OCI-LY7 (cell line): Measurements from ENCODE around the gene USHBP1. TPM values are rescaled to one million over a fixed set of nuclear protein-coding genes. Genes with fewer than 3 reads are reported as not detected.
"Not testable (repeated sequence)": the region's sequence is repeated elsewhere in the genome, so short reads cannot be mapped to it uniquely, and the experiment has no call there.

Source experiments
- BruUV-seq: library from RNA; stranded (reverse); fragments of 400-500 nt; replicated peaks from 2 replicates; lab custom pipeline; 2021; lab: Mats Ljungman, UMichigan
- CTCF ChIA-PET: fragments of 300-600 bp; sonication (Branson Sonifier 250); formaldehyde crosslinking; loops from one replicate; lab custom pipeline; 2022; ENCODE audit warnings: antibody characterized with exemption; ENCODE audit not compliant: unreplicated experiment; lab: Charles Lee
- POLR2A ChIA-PET: fragments of 300-600 bp; sonication (Branson Sonifier 250); formaldehyde crosslinking; loops from one replicate; lab custom pipeline; 2022; ENCODE audit warnings: antibody characterized with exemption; lab: Charles Lee
- DNase-seq: peaks from one replicate; pipeline ENCODE4 v3.0.0-alpha.2; 2015; ENCODE audit warnings: low spot score
- H2AFZ ChIP-seq: fragments of 200-600 bp; sonication (generic), shearing (Covaris generic); 2 replicates; pipeline ENCODE4 v1.6.1; 2014; ENCODE audit warnings: mild to moderate bottlenecking, antibody characterized with exemption, low read length, moderate library complexity
- H3K27ac ChIP-seq: fragments of 200-600 bp; sonication (generic); 2 replicates; pipeline ENCODE4 v1.5.1; 2014; ENCODE audit warnings: mixed run types, low read depth, mild to moderate bottlenecking, moderate library complexity, low read length, inconsistent platforms; ENCODE audit not compliant: poor library complexity, severe bottlenecking
- H3K36me3 ChIP-seq: fragments of 200-600 bp; sonication (generic); 2 replicates; pipeline ENCODE4 v1.6.1; 2014; ENCODE audit warnings: mild to moderate bottlenecking, antibody characterized with exemption, low read length, moderate library complexity, mixed read lengths; ENCODE audit not compliant: insufficient read depth
- H3K4me1 ChIP-seq: fragments of 200-600 bp; sonication (generic); 2 replicates; pipeline ENCODE4 v1.5.1; 2014; ENCODE audit warnings: mild to moderate bottlenecking, low read length; ENCODE audit not compliant: insufficient read depth, poor library complexity, severe bottlenecking
- H3K4me2 ChIP-seq: fragments of 200-600 bp; sonication (generic); 2 replicates; pipeline ENCODE4 v1.6.1; 2014; ENCODE audit warnings: mild to moderate bottlenecking, low read length
- H3K4me3 ChIP-seq: fragments of 200-600 bp; sonication (generic); 2 replicates; pipeline ENCODE4 v1.5.1; 2014; ENCODE audit warnings: mild to moderate bottlenecking, low read depth, low read length; ENCODE audit not compliant: poor library complexity, severe bottlenecking
- H3K79me2 ChIP-seq: fragments of 200-600 bp; sonication (generic); 2 replicates; pipeline ENCODE4 v1.6.1; 2016; ENCODE audit warnings: low read depth, mild to moderate bottlenecking, low read length, moderate library complexity, mixed read lengths; ENCODE audit not compliant: insufficient read depth
- H3K9me2 ChIP-seq: fragments of 200-600 bp; sonication (generic); 2 replicates; pipeline ENCODE4 v1.6.1; 2016; ENCODE audit warnings: mild to moderate bottlenecking, low read length, mixed read lengths; ENCODE audit not compliant: insufficient read depth
- H3K9me3 ChIP-seq: fragments of 200-600 bp; sonication (generic); 2 replicates; pipeline ENCODE4 v1.6.1; 2014; ENCODE audit warnings: mild to moderate bottlenecking, mixed run types, low read length, mixed read lengths
- H4K20me1 ChIP-seq: fragments of 200-600 bp; sonication (generic); 2 replicates; pipeline ENCODE4 v1.6.1; 2014; ENCODE audit warnings: mild to moderate bottlenecking, antibody characterized with exemption, low read length, moderate library complexity, mixed read lengths; ENCODE audit not compliant: insufficient read depth
- EZH2phosphoT487 ChIP-seq: fragments of 200-600 bp; sonication (generic); IDR thresholded peaks from 2 replicates; pipeline ENCODE4 v1.6.1; 2018; ENCODE audit warnings: low read depth, borderline replicate concordance, mild to moderate bottlenecking, mixed run types, antibody characterized with exemption, low read length, moderate library complexity, mixed read lengths
- intact Hi-C: fragments of 100-400 bp; cut with micrococcal nuclease; formaldehyde crosslinking; loops from one replicate; pipeline ENCODE4 v1.10.0; 2022; ENCODE audit not compliant: unreplicated experiment
- total RNA-seq, 2 experiments: library from RNA; depleted of rRNA in 1 of 2; stranded (reverse); fragments of >200 nt in 1 of 2; shearing (Covaris generic) in 1 of 2; gene quantifications; 2 replicates each; pipeline ENCODE4 v1.2.3, GENCODE V29; 2014 to 2022
- TF ChIP-seq, protein P1 (sequence below): fragments of 200-600 bp; sonication (generic); conservative IDR thresholded peaks from 2 replicates; pipeline ENCODE4 v1.5.1; 2014; ENCODE audit warnings: mild to moderate bottlenecking, antibody characterized with exemption, low read length, moderate library complexity, mixed read lengths

USHBP1 gene
- total RNA-seq, 2 experiments from 2014 or later: 3.1 to 7.6 TPM

GRCh38 chr19:17279436-17279835, 14.9 kb upstream of the USHBP1 start:
- peaks cover 13% of the 10 kb centered on the region; the same call in 1 of the 2 replicates for H3K79me2 ChIP-seq
- intact Hi-C loops: no loop called here
- no peak for DNase-seq
- no peaks in the 10 kb centered on the region for H3K9me3 ChIP-seq
- H4K20me1 ChIP-seq: no peaks in the 10 kb centered on the region
- no TSS peak for BruUV-seq
- H3K9me2 ChIP-seq: no peaks in the 10 kb centered on the region
- ChIA-PET CTCF (interaction anchor here (1.2 kb wide), 1 partner anchor 12 kb away, joined by 4 read pairs; the partner anchor contains the start of gene BABAM1), POLR2A (interaction anchor here (1.2 to 3.5 kb wide), 3 partner anchors 12 to 90 kb away, joined by 3 to 28 read pairs (median 19); partner anchors contain the start of genes BABAM1 and USHBP1)
- H2AFZ ChIP-seq: no peak overlapping the region
- H3K4me3 ChIP-seq: no peak overlapping the region
- TF ChIP-seq, protein P1, sequence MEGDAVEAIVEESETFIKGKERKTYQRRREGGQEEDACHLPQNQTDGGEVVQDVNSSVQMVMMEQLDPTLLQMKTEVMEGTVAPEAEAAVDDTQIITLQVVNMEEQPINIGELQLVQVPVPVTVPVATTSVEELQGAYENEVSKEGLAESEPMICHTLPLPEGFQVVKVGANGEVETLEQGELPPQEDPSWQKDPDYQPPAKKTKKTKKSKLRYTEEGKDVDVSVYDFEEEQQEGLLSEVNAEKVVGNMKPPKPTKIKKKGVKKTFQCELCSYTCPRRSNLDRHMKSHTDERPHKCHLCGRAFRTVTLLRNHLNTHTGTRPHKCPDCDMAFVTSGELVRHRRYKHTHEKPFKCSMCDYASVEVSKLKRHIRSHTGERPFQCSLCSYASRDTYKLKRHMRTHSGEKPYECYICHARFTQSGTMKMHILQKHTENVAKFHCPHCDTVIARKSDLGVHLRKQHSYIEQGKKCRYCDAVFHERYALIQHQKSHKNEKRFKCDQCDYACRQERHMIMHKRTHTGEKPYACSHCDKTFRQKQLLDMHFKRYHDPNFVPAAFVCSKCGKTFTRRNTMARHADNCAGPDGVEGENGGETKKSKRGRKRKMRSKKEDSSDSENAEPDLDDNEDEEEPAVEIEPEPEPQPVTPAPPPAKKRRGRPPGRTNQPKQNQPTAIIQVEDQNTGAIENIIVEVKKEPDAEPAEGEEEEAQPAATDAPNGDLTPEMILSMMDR: no peak
- TF ChIP-seq EZH2phosphoT487: no peak
- no peak overlapping the region for H3K27ac ChIP-seq
- peaks cover 66% of the 10 kb centered on the region for H3K36me3 ChIP-seq
- peaks cover 22% of the 10 kb centered on the region for H3K4me1 ChIP-seq
- H3K4me2 ChIP-seq: no peak overlapping the region

DNA sequence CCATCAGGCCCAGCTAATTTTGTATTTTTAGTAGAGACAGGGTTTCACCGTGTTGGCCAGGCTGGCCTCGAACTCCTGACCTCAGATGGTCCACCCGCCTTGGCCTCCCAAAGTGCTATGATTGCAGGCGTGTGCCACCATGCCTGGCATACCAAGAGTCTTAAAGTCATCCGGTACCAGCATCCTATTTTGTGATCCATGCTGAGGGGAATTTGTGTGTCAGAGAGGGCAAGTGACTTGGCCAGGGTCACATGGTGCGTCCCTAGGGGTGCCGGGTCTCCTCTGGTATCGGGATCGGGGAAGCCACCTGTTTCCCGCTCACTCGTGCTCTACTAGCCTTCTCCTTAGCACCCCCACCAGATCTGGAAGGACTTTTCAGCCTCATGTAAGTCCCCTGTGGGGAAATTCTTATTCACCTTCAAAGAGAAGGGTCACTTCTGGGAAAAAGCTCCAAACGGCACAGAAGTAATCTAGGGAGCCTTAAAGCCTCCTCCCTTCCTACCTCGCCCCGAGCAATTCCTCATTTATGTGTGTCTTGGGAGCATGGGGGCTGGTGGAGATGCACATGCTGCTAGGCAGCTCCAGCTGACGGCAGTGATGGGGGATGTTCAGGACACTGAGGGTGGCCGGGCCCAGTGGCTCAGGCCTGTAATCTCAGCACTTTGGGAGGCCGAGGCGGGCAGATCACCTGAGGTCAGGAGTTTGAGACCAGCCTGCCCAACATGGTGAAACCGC, 11.1 kb upstream of the USHBP1 start:
- POLR2A ChIA-PET: interaction anchor here (1.5 kb wide), 1 partner anchor 9 kb away, joined by 4 read pairs; the partner anchor contains the start of gene BABAM1

GRCh38 chr19:17274892-17275291, 10.3 kb upstream of the USHBP1 start:
- DNase-seq, H4K20me1 ChIP-seq, H3K4me1 ChIP-seq, H3K9me2 ChIP-seq, H3K4me2 ChIP-seq, POLR2A ChIA-PET, H2AFZ ChIP-seq, BruUV-seq, H3K27ac ChIP-seq, intact Hi-C loops, H3K4me3 ChIP-seq, H3K9me3 ChIP-seq, H3K79me2 ChIP-seq, CTCF ChIA-PET: not testable (repeated sequence)
- H3K36me3 ChIP-seq: peaks cover 83% of the 10 kb centered on the region

More for the DNA sequence above, 11.1 kb upstream of the USHBP1 start:
- Histone ChIP-seq H3K4me3 (no peak overlapping the region), H3K36me3 (peaks cover 79% of the 10 kb centered on the region), H3K79me2 (no peaks in the 10 kb centered on the region), H2AFZ (no peak overlapping the region), H3K4me1 (peaks cover 6% of the 10 kb centered on the region), H3K27ac (no peak overlapping the region), H3K4me2 (no peak overlapping the region), H3K9me2 (no peaks in the 10 kb centered on the region), H3K9me3 (no peaks in the 10 kb centered on the region), H4K20me1 (no peaks in the 10 kb centered on the region)
- DNase-seq: no peak
- no TSS peak for BruUV-seq
- CTCF ChIA-PET: no interaction called here
- no peak for TF ChIP-seq EZH2phosphoT487
- TF ChIP-seq, protein P1: no peak
- intact Hi-C loops: no loop called here
